GM19324 (cell line): ENCODE measurements around the gene DLG2.
"Not testable (repeated sequence)": the region's sequence is repeated elsewhere in the genome, so short reads cannot be mapped to it uniquely, and the experiment has no call there.

Experiments
- ATAC-seq: cut with Tn5 transposase; IDR thresholded peaks from one replicate; pipeline ENCODE4 v1.9.1; 2021; ENCODE audit warnings: mild to moderate bottlenecking, moderate library complexity; ENCODE audit not compliant: unreplicated experiment, low FRiP score

DLG2 gene

DNA sequence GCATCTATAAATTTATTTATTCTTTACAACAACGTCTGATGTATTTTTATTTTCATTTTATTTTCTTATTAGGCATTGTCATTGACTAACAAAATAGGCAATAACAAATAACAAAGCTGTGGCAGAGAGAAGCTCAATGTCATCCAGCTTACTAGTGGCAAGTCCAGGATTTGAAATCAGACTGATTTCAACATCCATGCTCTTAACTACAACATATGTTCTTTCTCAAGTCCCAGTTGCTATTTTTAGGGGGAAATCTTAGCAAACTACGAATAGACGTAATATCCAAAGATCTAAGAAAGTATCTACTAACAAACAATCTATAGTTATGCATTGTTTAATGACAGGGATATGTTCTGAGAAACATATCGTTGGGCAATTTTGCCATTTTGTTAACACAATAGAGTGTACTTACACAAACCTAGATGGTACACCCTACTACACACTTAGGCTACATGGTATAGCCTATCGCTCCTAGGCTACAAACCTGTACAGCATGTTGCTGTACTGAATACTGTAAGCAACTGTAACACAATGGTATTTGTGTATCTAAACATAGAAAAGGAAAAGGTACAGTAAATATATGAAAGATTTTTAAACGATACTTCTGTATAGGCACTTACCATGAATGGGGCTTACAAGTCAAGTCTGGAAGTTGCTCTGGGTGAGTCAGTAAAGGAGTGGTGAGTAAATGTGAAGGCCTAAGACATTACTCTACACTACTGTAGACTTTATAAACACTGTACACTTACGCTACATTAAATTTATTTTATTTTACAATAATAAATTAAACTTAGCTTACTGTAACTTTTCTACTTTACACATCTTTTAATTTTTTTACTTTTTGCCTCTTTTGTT lies 151.3 kb downstream of the DLG2 start:
- ATAC-seq, result no peak

DNA sequence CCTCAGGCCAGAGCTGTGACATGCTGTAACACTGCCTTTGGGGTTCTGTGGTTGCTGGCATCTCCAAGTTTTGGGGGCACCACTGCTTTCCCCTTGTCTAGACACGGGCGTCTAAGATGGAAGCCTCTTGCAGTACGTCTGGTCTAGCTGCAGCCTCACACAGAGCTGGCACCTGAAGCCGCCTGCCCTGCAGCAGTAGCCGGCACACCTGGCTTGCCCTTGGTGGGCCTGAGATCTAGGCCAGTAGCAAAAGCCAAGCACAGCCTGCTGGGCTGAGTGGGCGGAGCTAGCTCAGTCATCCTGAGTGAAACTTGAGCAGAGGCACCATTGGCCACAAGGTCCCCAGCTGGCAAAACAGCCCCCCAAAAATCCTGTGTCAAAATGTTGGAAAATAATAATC lies 154.2 kb downstream of the DLG2 start:
- ATAC-seq, result no peak

DNA sequence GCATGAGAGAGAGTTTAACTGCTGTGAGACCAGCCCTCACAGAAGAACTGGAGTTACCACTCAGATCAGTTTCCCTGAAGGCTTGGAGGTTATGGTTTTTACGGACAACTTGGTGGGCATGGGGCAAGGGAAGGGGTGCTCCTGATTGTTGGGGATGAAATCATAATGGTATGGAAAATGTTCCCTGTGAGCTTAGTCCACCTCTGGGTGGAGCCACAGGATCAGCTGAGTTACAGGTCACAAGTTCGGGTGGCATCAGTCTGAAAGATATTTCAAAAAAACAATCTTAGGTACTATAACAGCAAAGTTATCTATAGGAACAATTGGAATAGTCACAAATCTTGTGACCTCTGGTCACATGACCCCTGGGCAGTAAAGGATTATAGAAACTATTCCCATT lies 162.9 kb downstream of the DLG2 start:
- no peak for ATAC-seq

DNA sequence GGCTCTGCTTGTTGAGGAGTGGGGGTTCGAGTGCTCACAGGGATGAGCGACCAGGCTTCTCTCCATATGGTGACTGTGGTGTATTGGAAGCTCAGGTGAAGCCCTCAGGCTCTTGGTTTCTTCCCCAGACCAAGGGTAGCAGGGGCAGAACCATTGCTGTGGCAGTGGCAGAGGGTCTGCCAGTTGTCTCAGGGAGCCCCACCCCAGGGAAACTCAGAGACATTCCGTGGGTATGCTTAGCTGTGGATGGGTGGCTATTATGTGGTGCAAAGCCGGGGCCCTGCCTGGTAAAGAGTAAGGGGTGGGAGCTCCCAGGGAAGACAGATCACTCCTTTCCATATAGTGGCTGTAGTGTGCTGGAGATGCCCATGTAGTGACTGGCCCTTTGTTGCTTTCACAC lies 167.8 kb downstream of the DLG2 start:
- ATAC-seq, result no peak

- ATAC-seq, result no peak
These were observed 182.7 kb downstream of the DLG2 start for GRCh38 chr11:85444479-85444878.

DNA sequence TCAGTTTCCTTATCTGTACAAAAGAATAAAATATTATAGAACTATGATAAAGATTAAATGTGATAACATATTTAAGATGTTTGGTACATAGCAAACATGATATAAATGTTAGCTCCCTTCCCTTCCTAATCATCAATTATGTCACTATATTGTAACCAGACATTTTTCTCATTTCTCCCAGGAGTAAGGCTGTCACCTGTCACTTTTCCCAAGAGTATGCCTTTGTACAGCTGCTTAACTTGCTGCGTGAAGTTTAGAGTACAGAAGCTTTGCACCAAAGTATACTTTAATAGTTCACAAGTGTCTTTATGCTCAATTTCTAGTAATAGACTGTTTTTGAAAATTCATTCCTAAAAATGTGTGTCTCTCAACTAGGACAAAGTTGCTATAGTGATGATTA lies 186.9 kb downstream of the DLG2 start:
- no peak for ATAC-seq

DNA sequence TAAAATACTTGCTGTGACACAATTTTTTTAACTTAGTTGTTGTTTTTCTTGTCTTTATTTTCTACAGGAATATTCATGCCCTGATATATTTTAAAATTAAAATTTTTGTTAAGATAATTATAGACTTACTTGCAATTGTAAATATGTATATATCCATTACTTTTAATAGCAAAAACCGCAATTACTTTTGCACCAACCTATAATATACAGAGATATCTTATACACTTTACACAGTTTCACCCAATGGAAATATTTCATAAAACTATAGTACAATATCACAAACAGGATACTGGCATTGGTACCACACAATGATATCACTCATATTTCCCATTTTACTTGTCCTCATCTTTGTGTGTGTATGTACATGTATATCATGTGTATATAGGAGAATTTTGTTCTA lies 188.8 kb downstream of the DLG2 start:
- ATAC-seq, result no peak

DNA sequence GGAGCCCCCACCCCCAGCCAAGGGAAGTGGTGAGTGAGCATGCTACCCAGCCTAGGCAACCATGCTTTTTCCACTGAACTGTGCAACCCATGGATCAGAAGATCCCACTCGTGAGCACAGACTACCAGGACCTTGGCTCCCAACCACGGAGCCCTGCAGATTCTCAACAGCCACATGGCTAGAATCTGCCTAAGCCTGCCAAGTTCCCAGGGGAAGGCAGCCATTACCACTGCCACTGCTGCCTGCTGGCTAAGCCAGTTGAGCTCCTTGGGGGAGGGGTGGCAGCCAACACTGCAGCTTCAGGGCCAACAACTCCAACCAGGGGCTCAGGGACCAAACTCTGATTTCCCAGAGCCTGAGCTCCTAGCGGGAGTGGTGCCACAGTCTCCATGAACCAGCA lies 195.8 kb downstream of the DLG2 start:
- no peak for ATAC-seq

- no peak for ATAC-seq
These were observed 203.3 kb downstream of the DLG2 start for GRCh38 chr11:85423794-85424193.

GRCh38 chr11:85423316-85423715 lies 203.8 kb downstream of the DLG2 start:
- ATAC-seq, result no peak

DNA sequence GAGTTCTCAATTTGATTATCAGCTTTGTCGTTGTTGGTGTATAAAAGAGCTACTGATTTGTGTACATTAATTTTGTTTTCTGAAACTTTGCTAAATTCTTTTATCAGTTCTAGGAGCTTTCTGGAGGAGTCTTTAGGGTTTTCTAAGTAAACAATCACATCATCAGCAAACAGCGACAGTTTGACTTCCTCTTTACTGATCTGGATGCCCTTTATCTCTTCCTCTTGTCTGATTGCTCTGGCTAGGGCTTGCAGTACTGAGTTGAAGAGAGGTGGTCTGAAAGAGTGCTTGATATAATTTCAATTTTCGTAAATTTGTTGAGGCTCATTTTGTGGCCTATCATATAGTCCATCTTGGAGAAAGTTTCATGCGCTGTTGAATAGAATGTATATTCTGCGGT lies 213.0 kb downstream of the DLG2 start:
- ATAC-seq, result no peak

DNA sequence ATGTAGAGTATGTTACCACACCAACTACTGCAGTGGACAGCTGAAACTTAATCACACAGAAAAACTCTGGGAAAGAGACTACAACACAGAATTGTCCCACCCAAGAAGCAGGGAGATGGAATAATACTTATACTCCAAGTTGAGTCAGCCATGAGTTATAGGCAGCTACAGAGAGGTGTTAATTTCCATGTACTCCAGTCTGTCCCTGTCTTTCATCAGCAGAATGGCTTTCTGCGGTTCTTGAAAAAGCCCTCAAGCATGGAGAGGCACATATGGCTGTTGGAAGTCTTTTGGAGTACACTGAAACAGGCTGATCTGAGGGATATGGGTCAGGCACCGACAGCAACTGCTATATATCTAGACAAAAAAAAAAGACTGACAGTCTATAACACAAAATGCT lies 219.5 kb downstream of the DLG2 start:
- ATAC-seq, result no peak

DNA sequence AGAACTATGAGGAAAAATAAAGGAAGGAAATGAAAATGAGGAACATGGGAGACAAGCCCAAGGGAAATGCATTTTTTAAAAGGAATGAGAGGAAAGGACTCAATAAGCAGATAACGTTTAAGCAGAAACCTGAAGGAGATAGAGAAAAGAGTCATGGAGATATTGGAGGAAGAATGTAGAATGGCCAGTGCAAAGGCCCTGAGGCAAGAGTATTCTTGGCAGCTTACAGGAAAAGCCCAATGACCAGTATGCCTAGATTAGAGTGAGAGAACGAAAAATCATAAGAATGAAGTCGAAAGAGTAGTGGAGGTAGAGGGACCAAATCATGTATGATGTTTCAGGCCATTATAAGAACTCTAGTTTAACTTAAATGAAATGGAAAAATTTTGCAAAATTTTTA lies 220.3 kb downstream of the DLG2 start:
- no peak for ATAC-seq

- no peak for ATAC-seq
These were observed 220.8 kb downstream of the DLG2 start for GRCh38 chr11:85406316-85406715.

DNA sequence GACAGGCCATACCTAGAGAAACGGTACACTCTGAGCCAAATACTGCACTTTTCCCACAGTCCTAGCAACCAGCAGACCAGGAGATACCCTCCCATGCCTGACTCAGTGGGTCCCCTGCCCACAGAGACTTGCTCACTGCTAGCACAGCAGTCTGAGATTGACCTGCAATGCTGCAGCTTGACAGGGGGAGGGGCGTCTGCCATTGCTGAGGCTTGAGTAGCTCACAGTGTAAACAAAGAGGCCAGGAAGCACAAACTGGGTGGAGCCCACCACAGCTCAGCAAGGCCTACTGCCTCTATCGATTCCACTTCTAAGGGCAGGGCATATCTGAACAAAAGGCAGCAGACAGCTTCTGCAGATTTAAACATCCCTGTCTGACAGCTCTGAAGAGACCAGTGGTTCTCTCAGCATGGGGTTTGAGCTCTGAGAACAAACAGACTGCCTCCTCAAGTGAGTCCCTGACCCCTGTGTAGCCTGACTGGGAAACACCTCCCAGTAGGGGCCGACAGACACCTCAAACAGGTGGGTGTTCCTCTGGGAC lies 231.6 kb downstream of the DLG2 start:
- ATAC-seq, result not testable (repeated sequence)

- ATAC-seq, result no peak
These were observed 232.9 kb downstream of the DLG2 start for GRCh38 chr11:85394283-85394682.

DNA sequence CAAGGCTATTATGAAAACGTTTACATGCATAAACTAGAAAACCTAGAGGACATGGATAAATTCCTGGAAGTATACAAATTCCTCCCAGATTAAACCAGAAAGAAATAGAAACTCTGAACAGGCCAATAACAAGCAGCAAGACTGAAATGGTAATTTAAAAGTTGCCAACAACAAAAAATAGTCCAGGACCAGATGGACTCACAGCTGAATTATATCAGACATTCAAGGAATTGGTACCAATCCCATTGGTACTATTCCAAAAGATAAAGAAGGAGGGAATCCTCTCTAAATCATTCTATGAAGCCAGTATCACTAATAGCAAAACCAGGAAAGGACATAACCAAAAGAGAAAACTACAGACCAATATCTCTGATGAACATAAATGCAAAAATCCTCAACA lies 236.0 kb downstream of the DLG2 start:
- no peak for ATAC-seq

DNA sequence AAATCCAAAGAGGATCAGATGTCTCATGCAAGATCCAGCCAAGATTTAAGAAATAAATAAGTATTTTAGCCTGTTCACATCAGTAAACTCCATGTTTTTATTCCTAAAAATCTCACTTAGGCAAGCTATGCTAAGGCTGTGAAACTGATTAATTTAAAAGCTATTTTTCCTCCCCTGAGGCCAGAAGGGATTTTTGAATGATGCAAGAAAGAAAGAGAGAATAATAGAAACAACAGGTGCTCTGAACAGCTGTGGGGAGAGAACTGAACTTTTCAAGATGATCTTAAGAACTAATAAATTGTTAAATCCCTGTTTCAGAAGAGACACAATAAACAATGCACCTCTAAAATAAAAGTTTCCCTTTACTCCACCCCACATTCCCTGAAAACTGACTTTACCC lies 241.6 kb downstream of the DLG2 start:
- no peak for ATAC-seq

DNA sequence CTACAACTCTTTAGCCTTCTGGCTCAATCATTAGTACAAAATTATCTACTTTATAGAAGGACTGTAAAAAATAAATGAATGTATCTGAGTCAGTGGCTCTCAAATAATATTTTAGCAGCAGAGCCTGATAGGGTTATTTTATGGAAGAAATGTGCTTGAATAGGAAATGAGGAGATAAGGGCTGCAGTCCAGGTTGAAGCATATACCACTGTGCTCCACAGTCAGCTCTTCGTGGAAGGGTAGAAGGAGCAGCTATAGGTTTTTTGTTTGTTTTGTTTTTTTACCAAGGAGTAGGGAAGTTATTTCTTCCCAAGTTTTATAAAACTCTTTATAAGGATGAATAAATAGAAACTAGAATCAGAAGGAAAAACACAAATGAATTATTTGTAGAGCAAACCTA lies 242.0 kb downstream of the DLG2 start:
- no peak for ATAC-seq

DNA sequence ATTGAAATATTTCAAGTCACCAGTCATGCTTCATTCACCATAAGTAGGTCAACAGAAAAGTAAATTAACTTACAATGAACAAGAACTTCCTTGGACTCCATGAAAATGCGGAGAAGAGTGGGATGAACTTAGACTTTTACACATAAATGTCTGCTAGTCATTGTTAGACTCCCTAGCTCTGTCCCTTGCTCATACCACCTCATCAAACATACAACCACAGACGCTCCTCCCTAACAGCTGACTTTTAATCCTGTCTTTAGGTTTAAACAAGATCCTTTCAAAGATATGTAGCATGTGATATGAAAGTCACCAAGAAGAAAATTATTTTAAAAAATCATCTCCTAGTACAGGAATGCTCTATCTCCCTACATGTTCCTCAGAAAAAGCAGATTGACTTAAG lies 248.1 kb downstream of the DLG2 start:
- no peak for ATAC-seq

GRCh38 chr11:85377901-85378300 lies 249.2 kb downstream of the DLG2 start:
- no peak for ATAC-seq

DNA sequence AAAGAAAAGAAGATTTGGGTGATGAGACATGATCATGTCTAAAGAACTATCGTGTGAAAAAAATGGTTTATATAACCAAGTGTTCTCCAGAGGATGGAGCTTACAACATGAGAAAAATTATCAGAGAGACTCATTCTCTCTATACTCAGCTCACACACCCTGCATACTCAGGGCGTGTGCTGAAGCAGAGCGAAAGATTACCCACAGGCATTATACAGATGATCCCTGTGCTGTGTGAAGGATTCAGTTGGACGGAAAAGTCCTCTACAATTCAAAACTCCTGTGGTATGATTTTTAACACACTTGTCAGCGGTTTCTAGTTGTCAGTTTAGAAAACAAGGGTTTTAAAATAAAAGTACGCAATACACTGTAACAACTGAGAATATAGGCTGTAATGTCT lies 267.3 kb downstream of the DLG2 start:
- no peak for ATAC-seq
